Neural crest cell (in vitro differentiated cells): ENCODE measurements around the gene ASB16. TPM values are rescaled to one million over a fixed set of nuclear protein-coding genes. Genes with fewer than 3 reads are reported as not detected.
"Not testable (repeated sequence)": the region's sequence is repeated elsewhere in the genome, so short reads cannot be mapped to it uniquely, and the experiment has no call there.

Experiments used
- DNase-seq: peaks from one replicate; pipeline ENCODE4 v3.0.0; 2021; ENCODE audit warnings: low read depth, mixed read lengths, low spot score
- H3K27ac Mint-ChIP-seq: one replicate; pipeline ENCODE4 v1.8.0; 2021; ENCODE audit warnings: mild to moderate bottlenecking, mixed read lengths; ENCODE audit not compliant: unreplicated experiment
- H3K27me3 Mint-ChIP-seq: 2 replicates; pipeline ENCODE4 v1.8.0; 2021; ENCODE audit warnings: low read depth, mild to moderate bottlenecking, mixed read lengths
- H3K36me3 Mint-ChIP-seq: 2 replicates; pipeline ENCODE4 v1.8.0; 2021; ENCODE audit warnings: low read depth, mild to moderate bottlenecking, mixed read lengths
- H3K4me1 Mint-ChIP-seq: 2 replicates; pipeline ENCODE4 v1.8.0; 2021; ENCODE audit warnings: mixed read lengths
- H3K4me3 Mint-ChIP-seq: one replicate; pipeline ENCODE4 v1.8.0; 2021; ENCODE audit warnings: mild to moderate bottlenecking, mixed read lengths
- H3K9me3 Mint-ChIP-seq: 2 replicates; pipeline ENCODE4 v1.8.0; 2021; ENCODE audit warnings: mixed read lengths
- total RNA-seq: library from RNA; stranded (reverse); gene quantifications from 2 replicates; pipeline ENCODE4 v1.2.1, GENCODE V29; 2021
- TF ChIP-seq, protein P1 (sequence below): fragments of 200-600 bp; sonication (generic); conservative IDR thresholded peaks from 2 replicates; pipeline ENCODE4 v1.5.0; 2021; ENCODE audit warnings: antibody characterized with exemption, mild to moderate bottlenecking

ASB16 gene
- total RNA-seq, 1 donor from 2014 or later: 0.26 TPM

DNA sequence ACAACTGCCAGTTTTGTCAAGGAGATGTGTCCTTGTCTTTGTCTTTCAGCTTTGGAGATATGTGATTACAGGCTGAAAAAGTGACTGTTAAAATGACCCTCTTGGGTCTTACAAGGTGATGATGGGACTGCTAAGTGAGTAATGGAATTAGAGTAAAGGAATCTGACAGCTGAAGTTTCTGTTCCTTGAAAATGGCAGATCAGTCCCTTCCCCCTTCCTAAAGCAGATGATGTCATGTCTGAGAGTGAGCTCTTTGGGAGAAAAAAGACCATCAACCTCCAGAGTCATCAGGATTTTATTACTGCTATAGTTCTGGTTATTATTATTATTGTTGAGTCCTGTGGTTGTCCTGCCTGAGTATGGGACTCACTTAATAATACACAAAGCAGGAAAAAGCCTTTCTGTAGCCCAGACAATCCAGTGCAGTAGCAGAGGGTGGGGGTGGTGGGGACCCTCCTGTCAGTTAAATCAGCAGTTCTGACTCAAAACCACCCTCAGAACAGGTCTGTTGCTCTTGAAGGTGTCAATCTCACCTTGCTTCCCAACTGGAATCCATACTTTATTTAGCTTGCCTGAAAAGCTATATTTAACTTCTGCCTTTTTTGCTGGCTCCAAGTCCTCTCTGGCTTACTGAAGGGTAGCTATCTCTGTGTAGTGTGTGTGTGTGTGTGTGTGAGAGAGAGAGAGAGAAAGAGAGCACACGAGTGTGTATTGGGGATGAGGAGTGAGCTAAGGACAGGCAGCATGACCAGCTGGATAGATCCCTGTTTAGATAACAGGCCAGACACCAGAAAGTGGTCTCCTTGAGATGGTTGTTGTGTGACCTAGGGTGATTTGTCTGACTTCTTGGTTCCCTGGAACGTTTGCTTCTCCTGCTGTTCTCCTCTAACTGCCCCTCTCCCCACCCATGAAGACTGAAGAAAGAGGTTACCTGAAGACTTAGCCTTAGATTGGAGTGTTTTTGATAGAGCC, 23.8 kb upstream of the ASB16 start:
- H3K9me3 Mint-ChIP-seq: no peaks in the 10 kb centered on the region
- H3K36me3 Mint-ChIP-seq: no peaks in the 10 kb centered on the region
- no peaks in the 10 kb centered on the region for H3K27me3 Mint-ChIP-seq
- peak overlapping the region; percentile 63 for H3K4me3 Mint-ChIP-seq
- H3K4me1 Mint-ChIP-seq: peaks cover 7% of the 10 kb centered on the region
- no peak overlapping the region for H3K27ac Mint-ChIP-seq
- TF ChIP-seq, protein P1, sequence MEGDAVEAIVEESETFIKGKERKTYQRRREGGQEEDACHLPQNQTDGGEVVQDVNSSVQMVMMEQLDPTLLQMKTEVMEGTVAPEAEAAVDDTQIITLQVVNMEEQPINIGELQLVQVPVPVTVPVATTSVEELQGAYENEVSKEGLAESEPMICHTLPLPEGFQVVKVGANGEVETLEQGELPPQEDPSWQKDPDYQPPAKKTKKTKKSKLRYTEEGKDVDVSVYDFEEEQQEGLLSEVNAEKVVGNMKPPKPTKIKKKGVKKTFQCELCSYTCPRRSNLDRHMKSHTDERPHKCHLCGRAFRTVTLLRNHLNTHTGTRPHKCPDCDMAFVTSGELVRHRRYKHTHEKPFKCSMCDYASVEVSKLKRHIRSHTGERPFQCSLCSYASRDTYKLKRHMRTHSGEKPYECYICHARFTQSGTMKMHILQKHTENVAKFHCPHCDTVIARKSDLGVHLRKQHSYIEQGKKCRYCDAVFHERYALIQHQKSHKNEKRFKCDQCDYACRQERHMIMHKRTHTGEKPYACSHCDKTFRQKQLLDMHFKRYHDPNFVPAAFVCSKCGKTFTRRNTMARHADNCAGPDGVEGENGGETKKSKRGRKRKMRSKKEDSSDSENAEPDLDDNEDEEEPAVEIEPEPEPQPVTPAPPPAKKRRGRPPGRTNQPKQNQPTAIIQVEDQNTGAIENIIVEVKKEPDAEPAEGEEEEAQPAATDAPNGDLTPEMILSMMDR: no peak
- DNase-seq: no peak

- H3K4me3 Mint-ChIP-seq: no peak overlapping the region
- H3K4me1 Mint-ChIP-seq: no peaks in the 10 kb centered on the region
- DNase-seq: no peak
- TF ChIP-seq, protein P1: no peak
- H3K9me3 Mint-ChIP-seq: no peaks in the 10 kb centered on the region
- no peak overlapping the region for H3K27ac Mint-ChIP-seq
- H3K27me3 Mint-ChIP-seq: no peaks in the 10 kb centered on the region
- no peaks in the 10 kb centered on the region for H3K36me3 Mint-ChIP-seq
These were observed 22.7 kb upstream of the ASB16 start for GRCh38 chr17:44147812-44148211.

- not testable (repeated sequence) for H3K36me3 Mint-ChIP-seq, H3K9me3 Mint-ChIP-seq, DNase-seq, H3K27ac Mint-ChIP-seq, H3K27me3 Mint-ChIP-seq, H3K4me3 Mint-ChIP-seq, H3K4me1 Mint-ChIP-seq
These were observed 21.4 kb upstream of the ASB16 start for GRCh38 chr17:44149066-44149465.

- Mint-ChIP-seq H3K27ac (no peak overlapping the region), H3K4me1 (no peaks in the 10 kb centered on the region), H3K36me3 (no peaks in the 10 kb centered on the region), H3K4me3 (no peak overlapping the region), H3K27me3 (no peaks in the 10 kb centered on the region), H3K9me3 (no peaks in the 10 kb centered on the region)
- DNase-seq: no peak
- TF ChIP-seq, protein P1: no peak
These were observed 20.7 kb upstream of the ASB16 start for GRCh38 chr17:44149750-44150329.

DNA sequence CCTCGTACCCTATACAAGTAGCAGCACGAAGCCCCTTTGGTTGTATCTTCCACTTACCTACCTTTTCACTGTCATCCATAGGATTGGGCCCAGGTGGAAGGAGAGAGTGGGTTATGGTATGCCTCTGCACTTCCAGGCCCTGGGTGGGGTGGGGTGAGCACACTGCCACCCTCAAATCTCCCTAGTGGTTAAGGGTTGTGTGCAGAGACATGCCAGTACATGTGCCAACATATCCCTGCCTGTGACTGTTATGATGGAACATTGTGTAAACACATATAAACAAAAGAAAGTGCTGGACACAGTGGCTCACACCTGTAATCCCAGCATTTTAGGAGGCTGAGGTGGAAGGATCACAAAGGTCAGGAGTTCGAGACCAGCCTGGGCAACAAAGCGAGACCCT, 17.6 kb upstream of the ASB16 start:
- no peaks in the 10 kb centered on the region for H3K9me3 Mint-ChIP-seq
- H3K27me3 Mint-ChIP-seq: no peaks in the 10 kb centered on the region
- TF ChIP-seq, protein P1: no peak
- no peaks in the 10 kb centered on the region for H3K4me1 Mint-ChIP-seq
- H3K27ac Mint-ChIP-seq: no peak overlapping the region
- H3K4me3 Mint-ChIP-seq: no peak overlapping the region
- peaks cover under 1% of the 10 kb centered on the region for H3K36me3 Mint-ChIP-seq
- no peak for DNase-seq

DNA sequence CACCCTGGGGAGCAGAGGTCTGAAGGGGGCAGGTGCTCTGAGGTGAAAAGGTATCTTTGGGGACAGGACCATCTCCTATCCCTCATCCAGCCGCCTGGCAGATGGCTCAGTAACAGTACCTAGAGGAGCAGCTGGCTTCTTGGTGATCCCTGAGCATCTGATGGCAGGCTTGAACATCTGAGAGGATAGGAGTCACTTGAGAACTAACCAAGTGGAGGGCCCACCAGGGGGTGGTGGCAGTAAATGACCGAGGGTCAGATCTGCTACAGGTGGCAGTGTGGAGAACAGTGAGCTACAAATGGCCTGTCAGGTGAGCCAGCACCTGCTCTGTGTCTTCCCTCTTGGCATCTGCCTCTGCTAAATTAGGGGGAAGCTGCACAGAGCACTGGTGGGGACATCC, 15.0 kb upstream of the ASB16 start:
- Mint-ChIP-seq H3K27ac (no peak overlapping the region), H3K36me3 (peaks cover 3% of the 10 kb centered on the region), H3K9me3 (no peaks in the 10 kb centered on the region)

More for the DNA sequence above, 15.0 kb upstream of the ASB16 start:
- Mint-ChIP-seq H3K4me3 (no peak overlapping the region), H3K4me1 (no peaks in the 10 kb centered on the region), H3K27me3 (no peaks in the 10 kb centered on the region)
- DNase-seq: no peak
- TF ChIP-seq, protein P1: no peak
